Type B pancreatic cell (in vitro differentiated cells): Measurements from ENCODE around the gene KRT7. TPM values are rescaled to one million over a fixed set of nuclear protein-coding genes. Genes with fewer than 3 reads are reported as not detected.

Experiments
- DNase-seq: peaks from one replicate; pipeline ENCODE4 v3.0.0; 2021; ENCODE audit warnings: mixed read lengths; ENCODE audit not compliant: unreplicated experiment; ENCODE audit errors: extremely low spot score
- H3K27ac Mint-ChIP-seq: 2 replicates; pipeline ENCODE4 v1.8.0; 2021; ENCODE audit warnings: mild to moderate bottlenecking, mixed read lengths
- H3K27me3 Mint-ChIP-seq: 2 replicates; pipeline ENCODE4 v1.8.0; 2021; ENCODE audit warnings: mixed read lengths
- H3K36me3 Mint-ChIP-seq: 2 replicates; pipeline ENCODE4 v1.8.0; 2021; ENCODE audit warnings: mixed read lengths
- H3K4me1 Mint-ChIP-seq: one replicate; pipeline ENCODE4 v1.8.0; 2021; ENCODE audit warnings: mixed read lengths; ENCODE audit not compliant: unreplicated experiment
- H3K4me3 Mint-ChIP-seq: 2 replicates; pipeline ENCODE4 v1.8.0; 2021; ENCODE audit warnings: mild to moderate bottlenecking, mixed read lengths
- H3K9me3 Mint-ChIP-seq: 2 replicates; pipeline ENCODE4 v1.8.0; 2021; ENCODE audit warnings: mixed read lengths
- total RNA-seq: library from RNA; stranded (reverse); gene quantifications from 2 replicates; pipeline ENCODE4 v1.2.1, GENCODE V29; 2021; ENCODE audit warnings: low replicate concordance
- TF ChIP-seq, protein P1 (sequence below): fragments of 200-600 bp; sonication (generic); conservative IDR thresholded peaks from 2 replicates; pipeline ENCODE4 v1.5.0; 2021; ENCODE audit warnings: antibody characterized with exemption, mild to moderate bottlenecking

KRT7 gene
- total RNA-seq, 1 donor from 2014 or later: 125 TPM

DNA sequence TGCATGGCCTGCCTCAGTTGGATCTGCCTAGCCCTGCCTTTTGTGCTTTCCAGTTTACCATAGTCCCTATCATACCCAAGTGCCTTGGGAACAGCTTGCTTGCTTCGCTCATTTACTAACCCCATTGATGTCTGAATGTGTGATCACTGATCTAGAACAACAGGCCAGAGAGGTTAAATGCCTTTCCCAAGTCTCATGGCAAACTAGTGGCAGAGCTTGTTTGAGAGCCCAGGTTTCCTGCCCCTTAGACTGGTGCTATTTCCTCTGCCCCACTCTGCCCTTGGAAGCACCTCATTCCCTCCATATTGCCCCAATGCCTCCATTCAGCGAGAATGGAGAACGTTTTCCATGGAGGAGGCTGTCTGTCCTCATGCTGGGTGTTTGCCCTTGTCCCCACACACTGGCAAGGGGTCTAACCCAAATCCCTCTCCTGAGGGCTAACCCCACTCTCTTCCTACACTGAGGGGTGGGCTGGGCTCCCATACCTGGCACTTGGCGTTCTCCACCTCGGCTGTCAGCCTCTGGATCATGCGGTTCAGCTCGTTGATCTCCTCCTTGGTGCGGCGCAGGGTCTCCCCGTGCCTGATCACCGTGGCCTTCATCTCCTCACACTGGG is 19.8 kb downstream of the KRT7 start:
- H3K27ac Mint-ChIP-seq: no peak overlapping the region
- peaks cover 3% of the 10 kb centered on the region for H3K36me3 Mint-ChIP-seq
- peaks cover 82% of the 10 kb centered on the region for H3K27me3 Mint-ChIP-seq
- peaks cover 10% of the 10 kb centered on the region for H3K4me1 Mint-ChIP-seq
- TF ChIP-seq, protein P1, sequence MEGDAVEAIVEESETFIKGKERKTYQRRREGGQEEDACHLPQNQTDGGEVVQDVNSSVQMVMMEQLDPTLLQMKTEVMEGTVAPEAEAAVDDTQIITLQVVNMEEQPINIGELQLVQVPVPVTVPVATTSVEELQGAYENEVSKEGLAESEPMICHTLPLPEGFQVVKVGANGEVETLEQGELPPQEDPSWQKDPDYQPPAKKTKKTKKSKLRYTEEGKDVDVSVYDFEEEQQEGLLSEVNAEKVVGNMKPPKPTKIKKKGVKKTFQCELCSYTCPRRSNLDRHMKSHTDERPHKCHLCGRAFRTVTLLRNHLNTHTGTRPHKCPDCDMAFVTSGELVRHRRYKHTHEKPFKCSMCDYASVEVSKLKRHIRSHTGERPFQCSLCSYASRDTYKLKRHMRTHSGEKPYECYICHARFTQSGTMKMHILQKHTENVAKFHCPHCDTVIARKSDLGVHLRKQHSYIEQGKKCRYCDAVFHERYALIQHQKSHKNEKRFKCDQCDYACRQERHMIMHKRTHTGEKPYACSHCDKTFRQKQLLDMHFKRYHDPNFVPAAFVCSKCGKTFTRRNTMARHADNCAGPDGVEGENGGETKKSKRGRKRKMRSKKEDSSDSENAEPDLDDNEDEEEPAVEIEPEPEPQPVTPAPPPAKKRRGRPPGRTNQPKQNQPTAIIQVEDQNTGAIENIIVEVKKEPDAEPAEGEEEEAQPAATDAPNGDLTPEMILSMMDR: no peak
- no peak for DNase-seq
- no peaks in the 10 kb centered on the region for H3K9me3 Mint-ChIP-seq
- no peak overlapping the region for H3K4me3 Mint-ChIP-seq

DNA sequence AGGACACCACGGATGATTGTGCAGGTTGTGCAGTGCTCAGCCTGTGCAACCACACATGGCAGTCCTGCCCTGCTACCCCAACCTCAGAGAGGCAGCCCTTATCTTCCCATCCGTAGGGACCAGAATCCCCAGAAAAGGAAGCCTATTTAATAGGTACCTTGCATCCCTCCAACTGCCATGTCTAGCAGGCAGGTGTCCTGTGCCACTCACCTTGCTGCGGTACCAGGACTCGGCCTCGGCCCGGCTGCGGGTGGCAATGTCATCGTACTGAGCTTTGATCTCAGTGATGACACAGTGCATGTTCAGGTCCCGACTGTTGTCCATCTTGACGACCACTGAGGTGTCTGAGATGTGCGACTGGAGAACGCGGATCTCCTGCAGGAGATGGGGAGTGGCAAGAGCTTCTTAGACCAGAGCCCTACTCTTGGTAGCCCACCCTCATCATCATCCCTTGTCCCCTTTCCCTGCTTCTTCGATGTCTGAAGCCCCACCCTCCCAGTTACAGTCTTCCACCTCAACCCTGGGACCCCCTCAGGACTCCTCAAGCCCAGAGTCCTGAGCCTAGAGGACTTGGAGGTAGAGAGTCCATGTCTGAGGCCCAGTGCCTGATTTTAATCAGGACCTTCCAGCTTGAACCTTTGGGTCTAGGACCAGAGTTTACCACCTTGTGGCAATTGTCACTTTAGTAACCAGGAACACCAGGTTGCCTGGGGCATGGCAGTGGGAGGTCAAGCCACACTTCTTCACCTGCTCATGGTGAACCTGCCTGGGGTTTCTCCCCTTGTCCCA is 20.5 kb downstream of the KRT7 start:
- no peak overlapping the region for H3K4me3 Mint-ChIP-seq
- H3K9me3 Mint-ChIP-seq: no peaks in the 10 kb centered on the region
- TF ChIP-seq, protein P1: no peak
- no peak for DNase-seq
- peaks cover 3% of the 10 kb centered on the region for H3K36me3 Mint-ChIP-seq
- H3K4me1 Mint-ChIP-seq: peaks cover 8% of the 10 kb centered on the region
- H3K27me3 Mint-ChIP-seq: peaks cover 81% of the 10 kb centered on the region
- no peak overlapping the region for H3K27ac Mint-ChIP-seq

DNA sequence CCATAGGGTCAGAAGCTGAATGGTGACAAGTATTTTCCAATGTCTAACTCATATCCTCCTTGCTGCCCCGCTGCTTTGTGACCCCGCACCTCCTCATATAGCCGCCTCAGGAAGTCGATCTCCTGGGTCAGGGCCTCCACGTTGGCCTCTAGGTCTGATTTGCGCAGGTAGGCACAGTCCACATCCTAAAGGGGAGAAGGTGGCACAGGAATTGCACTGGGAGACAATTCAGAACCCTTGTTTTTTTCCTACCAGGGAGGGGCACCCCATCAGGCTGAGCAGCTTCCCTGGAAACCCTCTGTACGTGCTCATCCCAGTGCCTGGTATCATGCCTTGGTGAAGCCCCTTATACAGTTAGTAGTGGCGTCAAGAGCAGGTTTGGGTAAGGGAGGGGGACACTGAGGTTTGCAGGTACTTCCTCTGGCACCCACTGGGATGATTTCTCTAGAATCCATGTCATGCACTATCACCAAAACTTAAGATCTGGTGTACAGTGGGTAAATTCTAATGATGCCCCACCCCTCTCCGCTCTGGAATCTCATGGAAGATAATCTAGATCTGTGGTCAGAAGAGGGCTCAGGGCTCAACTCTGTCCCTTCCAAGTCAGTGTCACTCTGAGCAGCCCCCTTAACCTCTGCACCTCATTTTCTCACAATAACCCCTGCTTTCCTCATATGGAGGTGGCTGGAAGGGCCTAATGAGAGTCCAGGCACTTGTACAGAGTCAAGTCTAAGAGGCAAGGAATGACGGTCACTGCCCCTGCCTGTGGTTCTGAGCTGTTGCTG is 21.3 kb downstream of the KRT7 start:
- Mint-ChIP-seq H3K9me3 (no peaks in the 10 kb centered on the region), H3K4me3 (no peak overlapping the region)

DNA sequence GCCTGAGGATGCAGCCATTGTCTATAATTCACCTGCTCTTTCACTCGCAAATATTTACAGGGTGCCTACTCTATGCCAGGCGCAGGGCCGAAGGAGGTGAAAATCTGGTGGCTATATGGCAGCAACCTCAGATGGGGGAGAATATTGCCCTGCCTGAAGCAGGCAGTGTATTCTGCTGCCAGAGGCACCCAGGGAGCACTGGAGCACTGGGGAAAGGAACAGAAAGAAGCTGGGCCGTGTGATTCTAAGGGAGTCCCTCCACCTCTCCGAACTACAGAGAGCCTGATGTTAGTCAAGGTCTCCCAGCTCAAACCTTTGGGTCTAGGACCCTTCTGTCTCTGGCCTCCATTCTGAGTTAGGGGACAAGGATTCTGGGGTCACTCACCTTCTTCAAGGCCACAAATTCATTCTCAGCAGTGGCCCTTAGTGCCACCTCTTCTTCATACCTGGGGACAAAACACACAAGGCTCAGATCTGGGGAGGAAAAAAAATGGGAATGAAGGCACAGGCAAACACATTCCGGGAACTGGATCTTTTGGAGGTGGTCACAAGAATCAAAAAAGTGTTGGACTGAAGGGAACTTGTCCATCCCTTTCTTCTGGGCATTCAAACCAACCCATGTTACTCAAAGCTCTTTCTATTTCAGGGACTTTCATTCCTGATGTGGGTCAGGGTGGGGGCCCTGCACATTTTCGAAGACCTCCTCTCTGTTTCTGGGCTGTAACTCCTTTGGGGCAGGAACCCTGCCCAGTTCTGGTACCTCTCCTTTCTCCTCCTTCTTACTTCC is 22.1 kb downstream of the KRT7 start:
- Mint-ChIP-seq H3K4me1 (peaks cover 6% of the 10 kb centered on the region), H3K27me3 (peaks cover 81% of the 10 kb centered on the region), H3K36me3 (no peaks in the 10 kb centered on the region), H3K4me3 (no peak overlapping the region), H3K27ac (no peak overlapping the region), H3K9me3 (no peaks in the 10 kb centered on the region)
- TF ChIP-seq, protein P1: no peak
- DNase-seq: no peak

More for the DNA sequence above, 21.3 kb downstream of the KRT7 start:
- Mint-ChIP-seq H3K36me3 (peaks cover 3% of the 10 kb centered on the region), H3K4me1 (peaks cover 8% of the 10 kb centered on the region), H3K27ac (no peak overlapping the region), H3K27me3 (peaks cover 81% of the 10 kb centered on the region)
- no peak for DNase-seq
- TF ChIP-seq, protein P1: no peak

DNA sequence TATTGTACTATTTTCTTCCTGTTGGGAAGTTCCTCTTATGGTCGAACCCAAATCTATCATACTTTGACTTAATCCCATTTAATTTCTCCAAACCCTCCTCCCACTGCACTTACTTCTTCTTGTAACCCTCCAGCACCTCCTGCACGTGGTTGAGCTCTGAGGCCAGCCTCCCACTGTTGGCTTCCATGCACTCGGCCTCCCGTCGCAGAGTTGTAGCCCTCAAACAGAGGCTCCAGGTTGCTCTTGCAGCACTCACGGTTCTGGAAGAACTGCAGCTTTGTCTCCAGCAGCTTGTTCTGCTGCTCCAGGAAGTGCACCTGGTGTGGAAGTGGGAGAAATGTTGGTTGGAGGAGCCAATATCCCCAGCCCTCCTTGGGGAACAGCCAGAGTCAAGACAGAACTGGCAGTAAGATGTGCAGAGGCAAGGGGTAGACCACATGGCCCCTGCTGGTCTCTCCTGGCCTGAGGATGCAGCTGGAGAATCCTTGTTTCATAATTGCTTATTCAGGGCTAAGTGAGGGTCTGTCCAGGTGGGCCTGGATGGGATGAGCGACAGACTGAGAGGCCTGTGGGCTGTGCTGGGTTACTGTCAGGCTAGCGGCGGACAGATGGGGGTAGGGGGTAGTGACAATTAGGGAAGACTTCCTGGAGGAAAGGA is 23.0 kb downstream of the KRT7 start:
- Mint-ChIP-seq H3K27ac (no peak overlapping the region), H3K36me3 (no peaks in the 10 kb centered on the region), H3K4me1 (peaks cover 14% of the 10 kb centered on the region), H3K27me3 (peaks cover 84% of the 10 kb centered on the region), H3K4me3 (no peak overlapping the region), H3K9me3 (peaks cover 4% of the 10 kb centered on the region)
- no peak for DNase-seq
- TF ChIP-seq, protein P1: no peak
